ENCODE data around the gene GPR18.
"Not testable (repeated sequence)": the region's sequence is repeated elsewhere in the genome, so short reads cannot be mapped to it uniquely, and the experiment has no call there.

The GPR18 gene

DNA sequence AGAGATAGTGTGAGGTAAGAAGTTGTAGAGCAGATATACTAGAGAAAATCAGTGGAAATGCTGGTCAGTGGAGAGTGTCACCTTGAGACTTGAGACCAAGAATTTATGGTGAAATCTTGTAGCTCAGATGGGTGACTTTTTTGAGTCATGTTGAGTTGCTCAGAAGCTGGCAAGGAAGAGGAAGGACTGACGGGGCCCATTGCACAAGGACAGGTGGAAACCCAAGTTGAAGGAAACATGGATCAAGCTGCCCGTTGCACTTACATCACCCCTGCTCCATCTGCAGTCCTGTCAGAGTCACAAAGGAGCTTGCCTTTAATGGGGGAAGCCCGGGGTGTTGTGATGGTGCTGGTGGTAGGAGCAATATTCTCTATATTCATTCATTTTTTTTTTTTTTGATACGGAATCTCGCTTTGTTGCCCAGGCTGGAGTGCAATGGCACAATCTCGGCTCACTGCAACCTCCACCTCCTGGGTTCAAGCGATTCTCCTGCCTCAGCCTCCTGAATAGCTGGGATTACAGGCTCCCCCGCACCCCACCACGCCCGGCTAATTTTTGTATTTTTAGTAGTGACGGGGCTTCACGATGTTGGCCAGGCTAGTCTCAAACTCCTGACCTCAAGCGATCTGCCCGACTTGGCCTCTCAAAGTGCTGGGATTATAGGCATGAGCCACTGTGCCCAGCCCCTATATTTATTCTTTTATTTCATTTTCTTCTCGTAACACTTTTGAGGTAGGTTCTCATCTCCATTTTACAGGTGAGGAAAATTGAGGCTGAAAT, 30.1 kb downstream of the GPR18 start:
- no peak for DNase-seq

DNA sequence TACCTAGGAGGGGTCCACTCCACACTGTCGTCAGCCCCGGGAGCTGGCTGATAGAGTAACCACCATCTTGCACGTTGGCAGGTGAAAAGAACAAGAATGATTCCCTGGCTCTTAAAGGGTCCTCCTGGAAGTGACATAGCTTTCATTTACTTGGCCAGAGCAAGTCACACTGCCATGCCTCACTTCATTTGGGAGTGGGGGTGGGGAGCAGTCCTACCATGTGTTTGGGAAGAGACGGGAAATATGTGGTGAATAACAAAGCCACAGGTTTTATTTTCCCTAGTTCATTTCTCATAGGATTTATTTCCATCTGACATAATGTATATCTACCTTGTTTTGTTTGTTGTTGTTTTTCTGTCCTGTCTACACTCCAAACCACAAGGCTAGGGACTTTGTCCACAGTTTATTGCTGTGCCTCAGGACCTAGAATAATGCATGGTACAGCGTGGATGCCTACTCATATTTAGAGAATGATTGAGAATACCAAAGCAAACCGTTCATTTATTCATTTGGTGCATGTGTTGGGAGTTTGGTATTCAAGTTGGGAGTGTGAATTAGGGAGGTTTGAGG, 30.8 kb downstream of the GPR18 start:
- DNase-seq: no peak

DNA sequence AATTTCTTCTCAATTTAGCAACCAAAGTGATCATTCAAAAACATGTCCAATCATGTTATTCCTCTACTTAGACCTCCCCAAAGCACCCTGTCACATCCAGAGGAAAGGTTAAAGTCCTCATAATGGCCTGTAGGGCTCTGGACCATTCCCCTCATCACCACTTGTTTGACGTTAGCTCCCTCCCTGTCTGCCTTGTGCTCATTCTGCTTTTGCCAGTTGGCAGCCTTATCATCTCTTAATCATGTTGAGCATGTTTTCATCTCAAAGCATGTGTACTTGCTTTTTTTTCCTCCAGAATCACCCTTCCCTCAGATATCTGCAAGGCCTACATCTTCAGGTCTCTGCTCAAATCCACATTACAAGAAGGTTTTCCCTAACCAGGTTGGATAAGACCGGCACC, 31.7 kb downstream of the GPR18 start:
- DNase-seq: no peak

DNA sequence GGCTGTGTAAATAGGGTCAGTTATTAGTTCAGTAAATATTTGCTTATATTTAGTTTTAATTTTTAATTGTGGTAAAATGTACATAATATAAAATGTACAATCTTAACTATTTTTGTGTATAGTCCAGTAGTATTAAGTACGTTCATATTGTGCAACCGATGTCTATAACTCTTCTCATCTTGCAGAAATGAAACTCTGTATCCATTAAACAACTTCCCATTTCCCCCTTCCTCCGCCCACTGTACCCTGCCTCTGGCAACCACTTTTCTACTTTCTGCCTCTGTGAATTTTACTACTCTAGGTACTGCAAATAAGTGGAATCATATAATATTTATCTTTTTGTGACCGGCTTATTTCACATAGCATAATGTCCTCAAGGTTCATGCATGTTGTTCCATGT, 33.1 kb downstream of the GPR18 start:
- no peak for DNase-seq

DNA sequence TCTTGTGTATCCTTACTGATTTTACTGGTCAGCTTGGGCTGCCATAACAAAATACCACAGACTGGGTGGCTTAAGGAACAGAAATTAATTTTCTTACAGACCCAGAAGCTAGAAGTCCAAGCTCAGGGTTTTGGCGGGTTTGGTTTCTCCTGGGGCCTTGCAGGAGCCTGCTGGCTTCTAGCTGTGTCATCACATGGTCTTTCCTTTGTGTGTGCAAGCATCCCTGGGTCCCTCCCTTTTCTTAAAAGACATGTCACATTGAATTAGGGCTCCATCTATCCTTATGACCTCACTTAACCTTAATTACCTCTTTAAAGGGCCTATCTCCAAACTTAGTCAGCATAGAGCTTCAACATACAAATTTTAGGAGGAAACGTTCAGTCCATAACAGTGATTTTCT, 34.2 kb downstream of the GPR18 start:
- no peak for DNase-seq

DNA sequence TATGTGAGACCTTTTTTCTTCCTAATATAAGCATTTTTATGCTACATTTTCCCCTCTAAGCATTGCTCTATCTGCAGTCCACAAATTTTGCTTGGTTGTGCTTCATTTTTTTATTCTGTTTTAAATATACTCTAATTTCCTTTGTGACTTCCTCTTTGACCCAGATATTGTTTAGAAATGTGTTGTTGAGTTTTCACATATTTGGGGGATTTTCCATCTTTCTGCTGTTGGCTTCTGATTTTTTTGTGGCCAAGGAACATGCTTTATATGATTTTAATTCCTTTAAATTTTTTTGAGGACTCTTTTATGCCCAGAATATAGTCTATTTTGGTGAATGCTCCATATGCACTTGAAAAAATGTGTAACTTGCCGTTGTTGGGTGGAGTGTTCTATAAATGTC, 34.6 kb downstream of the GPR18 start:
- no peak for DNase-seq

DNA sequence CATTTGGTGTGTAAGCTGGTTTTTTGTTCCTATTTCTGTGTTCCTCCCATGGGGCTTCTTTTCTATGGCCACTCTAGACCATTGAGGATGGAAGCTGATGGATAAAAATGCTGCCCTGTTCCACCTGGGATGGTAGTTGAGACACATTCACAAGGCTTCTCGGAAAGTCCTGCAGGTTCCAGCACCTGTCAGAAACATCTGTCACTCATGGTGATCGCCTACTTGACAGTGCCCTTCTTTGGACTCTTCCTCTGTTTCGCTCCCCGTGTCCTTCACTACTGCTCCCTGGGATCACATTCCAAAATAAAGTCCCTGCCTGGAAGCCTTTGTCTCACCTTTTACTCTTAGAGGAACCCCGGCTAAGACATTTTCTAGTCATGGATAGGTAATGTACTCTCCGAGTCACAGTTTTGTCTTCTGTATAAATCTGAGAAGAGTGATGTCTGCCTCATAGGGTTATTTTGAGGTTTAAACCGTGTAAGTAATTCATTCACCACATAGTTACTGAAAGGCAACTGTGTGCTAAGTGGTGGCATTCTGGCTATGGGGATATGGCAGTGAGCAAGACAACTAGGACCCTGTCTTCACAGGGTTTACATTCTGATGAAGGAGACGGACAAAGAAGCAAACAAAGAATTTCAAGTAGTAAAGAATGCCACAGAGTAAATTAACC, 36.5 kb downstream of the GPR18 start:
- no peak for DNase-seq

DNA sequence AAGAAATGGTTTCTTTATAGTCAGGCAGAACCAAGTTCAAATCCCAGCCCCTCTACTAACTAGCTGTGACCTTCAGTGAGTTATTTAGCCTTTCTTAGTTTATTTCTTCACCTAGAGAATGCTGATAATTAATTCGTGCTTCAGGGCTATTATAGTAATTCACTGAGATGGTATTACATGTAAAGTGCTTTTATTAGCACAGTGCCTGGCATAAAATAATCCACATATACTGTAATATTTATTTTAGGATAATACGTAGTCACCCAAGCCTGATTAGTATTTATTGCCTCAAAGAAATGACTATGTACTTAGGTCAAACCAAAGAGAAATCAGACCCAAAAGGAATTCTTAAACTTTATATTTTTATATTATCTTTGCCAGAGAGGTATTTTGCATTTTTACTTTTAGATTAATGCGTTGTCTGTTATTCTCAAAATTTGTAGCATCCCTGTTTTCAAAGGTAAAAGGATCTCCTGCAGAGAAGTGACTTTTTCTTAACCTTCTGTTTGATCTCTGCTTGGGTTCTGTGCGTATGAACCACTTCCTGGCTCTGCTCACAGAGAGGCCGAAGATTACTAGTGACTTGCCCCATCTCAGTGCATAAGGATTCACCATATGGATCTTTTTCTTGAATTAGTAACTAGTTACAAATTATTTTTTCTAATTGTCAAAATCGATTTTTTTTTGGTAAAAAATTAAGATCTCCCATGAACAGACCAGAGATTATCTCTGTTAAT, 37.8 kb downstream of the GPR18 start:
- DNase-seq: no peak

DNA sequence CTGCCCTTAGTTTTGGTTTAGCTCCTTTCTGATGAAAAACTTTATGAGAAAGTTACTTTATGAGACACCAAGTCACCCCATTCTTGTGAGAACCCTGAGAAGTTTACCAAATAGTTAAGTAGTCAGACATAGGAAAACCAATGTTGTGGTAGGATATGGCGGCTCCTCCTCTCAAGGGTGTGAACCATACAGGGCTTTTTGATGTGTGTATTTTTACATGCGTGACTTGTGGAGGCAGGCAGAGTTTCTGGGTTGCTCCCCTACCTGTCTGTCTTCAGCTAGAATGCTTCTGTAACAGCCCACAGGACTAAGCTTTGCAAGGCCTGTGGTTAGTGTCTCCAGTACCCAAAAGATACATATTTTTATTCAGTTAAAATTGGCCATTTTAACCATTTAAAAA, 39.2 kb downstream of the GPR18 start:
- DNase-seq: no peak

DNA sequence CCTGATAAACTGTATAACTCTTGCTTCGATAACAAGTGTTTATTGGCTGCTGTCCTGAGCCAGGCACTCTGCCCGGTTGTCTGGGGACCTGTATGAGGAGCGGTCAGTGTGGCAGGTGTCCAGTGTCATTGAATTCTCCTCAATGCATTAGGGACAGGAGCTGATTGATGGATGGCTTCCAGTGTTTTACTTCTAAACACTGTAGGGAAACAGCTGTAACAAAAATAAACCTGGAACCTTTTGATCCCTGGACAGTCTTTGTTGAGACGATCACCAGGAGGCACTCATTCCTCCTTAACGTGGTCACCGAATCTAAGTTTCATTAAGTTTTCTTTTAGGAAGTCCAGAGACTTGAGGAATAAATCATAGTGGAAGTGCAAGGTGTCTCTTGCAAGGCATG, 39.6 kb downstream of the GPR18 start:
- DNase-seq: no peak

DNA sequence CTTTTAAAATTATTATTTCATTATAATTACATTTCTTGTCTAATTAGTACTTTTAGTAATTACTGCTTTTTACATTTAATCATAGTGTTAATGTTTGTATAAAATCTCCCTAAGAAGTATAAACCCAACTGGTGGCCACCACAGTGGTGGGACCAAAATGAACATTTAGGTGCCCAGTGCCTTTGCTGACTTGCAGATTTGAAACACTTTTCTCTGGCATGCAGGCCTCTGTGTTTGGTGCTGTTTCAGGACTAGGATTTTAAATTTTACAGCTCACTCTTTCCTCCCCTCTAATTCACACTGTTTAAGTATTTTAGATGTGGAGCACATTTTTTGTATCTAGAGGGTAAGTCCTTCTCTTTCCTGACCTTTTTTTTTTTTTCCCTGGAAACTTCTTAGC, 40.1 kb downstream of the GPR18 start:
- DNase-seq: no peak

DNA sequence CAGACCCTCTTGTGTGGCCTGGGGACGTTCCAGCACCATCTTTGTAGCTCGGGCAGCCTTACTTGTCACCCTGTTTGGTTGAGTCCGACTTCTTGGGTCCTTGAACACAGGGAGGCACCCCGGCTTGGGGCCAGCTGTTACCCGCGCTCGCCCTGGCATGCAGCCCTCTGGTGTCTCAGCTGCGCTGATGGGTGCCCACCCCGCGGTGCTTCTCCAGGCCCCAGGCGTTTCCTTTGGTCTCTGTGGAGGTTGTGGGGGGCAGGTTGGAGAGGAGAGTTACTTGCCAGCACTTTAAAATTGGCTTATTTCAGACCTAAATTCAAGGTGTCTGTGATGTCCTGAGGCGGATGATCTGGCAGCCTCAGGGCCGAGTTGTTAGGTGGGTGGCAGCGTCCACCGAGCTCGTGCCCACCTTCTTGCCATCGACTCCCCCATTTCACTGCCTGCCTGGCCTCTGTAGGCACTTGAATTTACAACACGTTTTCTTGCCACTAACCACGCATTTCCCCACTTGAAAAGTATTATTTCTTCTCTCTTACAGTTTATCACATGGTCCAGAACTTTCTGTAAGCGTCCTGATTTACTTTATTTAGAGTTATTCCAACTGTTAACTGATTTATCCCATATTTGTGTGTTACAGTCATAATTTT, 40.6 kb downstream of the GPR18 start:
- no peak for DNase-seq

DNA sequence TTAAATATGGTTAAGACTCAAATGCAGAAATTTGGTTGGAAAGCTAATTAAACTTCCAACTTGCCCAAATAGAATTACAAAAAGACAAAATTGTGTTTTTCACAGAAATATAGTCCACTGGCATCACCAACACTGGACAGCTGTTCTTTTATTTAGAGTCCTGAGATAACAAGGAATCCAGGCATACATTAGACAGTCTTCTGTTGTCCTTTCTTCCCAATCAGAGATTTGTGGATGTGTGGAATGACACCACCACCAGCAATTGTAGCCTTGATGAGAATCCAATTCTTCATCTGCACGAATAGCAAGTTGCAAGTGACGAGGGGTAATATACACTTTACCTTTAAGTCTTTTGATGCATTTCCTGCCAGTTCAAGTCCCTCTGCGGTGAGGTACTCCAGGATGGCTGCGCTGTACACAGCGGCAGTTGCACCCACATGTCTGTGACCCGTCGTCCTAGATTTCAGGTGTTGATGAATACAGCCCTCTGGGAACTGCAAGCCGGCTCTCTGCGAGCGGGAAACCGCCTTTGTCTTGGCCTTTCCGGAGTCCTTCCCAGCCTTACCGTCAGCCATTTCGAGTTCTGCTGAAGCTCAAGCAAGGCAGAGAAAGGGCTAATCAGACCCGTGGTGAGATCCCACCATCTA, 42.9 kb downstream of the GPR18 start:
- no peak for DNase-seq

DNA sequence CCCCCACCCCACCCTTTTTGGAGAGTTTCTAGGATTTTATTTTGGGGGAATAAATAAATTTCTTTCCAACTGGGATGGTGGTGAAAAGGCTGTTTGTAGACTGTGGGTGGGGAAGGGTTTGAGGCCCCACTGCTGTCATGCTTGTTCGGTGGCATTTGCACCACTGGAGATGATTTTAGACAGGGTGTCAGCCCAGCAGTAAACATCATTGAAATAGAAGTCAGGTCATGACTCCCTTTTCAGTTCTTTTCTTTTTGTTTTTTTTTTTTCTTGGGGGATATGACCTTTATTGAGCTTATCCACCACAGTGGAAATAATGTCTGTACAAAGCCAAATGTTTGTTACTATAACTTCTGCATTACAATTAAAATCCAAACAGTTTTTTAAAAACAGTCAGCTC, 43.4 kb downstream of the GPR18 start:
- no peak for DNase-seq

DNA sequence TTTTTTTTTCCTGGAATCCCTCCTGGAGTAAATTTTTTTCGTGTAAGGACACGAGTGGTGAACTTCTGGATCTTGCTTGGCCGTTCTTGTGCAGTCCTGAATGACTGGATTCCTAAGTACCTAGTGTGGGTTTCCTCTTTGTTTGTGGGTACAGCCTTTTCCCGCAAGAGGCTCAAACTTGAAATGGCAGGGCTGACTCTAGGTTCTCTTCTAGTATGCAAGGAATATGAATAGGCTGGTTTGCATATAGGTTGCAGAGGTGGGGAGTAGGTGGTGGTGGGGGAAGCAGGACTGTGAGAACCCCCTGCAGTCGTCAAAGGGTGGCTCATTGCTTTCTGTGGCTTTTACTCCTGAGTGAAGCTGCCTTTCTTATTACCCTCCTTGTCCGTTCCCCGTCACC, 43.9 kb downstream of the GPR18 start:
- DNase-seq: no peak

DNA sequence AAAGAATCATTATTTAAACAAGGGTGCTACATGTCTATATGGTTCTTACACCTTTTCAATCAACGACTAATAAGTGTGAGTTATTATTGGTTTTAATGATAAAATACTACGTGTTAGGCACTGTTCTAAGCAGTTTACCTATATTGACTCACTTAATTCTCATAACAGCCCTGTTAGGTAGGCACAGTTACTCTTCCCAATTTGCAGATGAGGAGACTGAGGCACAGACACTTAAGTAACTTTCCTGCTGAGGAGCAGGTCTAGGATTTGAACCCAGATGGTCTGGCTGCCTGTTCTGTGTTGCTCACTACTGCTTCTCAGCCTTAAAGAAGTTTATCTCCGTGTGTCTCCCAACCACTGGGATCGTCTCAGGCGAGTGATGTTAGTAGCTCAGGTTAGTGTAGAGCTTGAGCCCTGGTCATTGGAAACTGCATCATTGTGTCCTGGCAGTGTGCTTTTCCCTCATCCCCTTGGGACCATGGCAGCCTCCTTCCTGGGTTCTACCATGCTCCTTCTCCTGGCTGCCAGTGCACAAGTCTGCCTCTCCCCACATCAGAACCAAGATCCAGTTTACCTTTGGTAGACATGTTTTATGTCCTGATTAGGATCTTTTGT, 46.7 kb downstream of the GPR18 start:
- DNase-seq: no peak

DNA sequence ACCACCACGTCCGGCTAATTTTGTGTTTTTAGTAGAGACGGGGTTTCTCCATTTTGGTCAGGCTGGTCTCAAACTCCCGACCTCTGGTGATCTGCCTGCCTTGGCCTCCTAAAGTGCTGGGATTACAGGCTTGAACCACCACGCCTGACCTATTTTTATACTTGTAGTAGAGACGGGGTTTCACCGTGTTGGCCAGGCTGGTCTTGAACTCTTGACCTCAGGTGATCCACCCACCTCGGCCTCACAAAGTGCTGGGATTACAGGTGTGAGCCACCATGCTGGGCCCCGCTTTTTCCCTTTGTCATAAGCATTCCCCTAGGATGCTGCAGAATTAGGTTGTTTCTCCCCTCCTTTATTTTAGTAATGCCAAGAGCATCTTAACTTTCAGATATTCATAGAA, 47.6 kb downstream of the GPR18 start:
- DNase-seq: not testable (repeated sequence)

DNA sequence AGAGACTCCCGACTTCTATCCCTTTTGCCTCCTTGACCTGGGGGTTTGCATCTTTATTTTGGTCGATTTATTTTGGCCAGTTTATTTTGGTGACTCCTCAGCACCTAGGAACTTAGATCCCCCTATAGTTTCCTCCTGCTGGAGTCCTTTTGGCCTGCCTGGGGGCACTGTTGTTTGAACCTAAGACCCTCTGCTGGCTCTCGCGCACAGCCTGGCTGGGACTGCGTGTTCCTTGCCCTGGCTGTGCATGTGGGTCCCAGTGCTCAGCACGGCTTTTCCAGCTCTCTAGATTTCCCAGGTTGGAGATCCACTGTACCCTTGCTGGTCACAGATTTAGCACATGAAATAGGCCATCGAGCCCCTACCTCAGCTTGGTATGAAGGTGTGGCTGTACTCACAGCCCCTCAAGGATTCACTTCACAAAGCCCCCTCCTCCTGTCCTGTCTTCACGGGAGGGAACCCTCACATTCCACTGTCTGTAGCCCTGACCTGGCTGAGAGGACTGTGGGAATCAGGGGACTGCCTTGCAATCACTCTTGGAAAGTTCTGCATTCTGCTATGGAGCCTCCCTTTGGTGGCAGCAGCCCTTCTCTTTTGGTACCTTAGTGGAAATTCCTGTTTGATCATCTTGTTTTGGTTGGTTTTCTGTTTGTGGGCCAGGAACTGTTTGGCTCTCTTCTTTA, 49.2 kb downstream of the GPR18 start:
- no peak for DNase-seq

DNA sequence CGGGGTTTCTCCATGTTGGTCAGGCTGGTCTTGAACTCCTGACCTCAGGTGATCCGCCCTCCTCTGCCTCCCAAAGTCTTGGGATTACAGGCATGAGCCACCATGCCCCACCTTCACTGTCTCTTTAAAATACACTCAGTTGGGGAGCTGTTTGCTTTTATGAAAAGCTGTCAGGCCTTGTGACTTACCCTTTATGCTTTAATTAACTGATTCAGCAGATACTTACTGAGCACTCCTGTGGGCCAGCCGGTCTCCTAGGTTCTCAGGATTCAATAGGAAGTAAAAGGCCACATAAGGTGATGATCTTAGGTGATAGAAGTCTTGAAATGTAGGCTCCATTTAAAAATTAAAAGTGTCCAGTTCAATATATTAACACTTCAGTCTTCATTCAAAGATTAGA, 50.0 kb downstream of the GPR18 start:
- DNase-seq: no peak

DNA sequence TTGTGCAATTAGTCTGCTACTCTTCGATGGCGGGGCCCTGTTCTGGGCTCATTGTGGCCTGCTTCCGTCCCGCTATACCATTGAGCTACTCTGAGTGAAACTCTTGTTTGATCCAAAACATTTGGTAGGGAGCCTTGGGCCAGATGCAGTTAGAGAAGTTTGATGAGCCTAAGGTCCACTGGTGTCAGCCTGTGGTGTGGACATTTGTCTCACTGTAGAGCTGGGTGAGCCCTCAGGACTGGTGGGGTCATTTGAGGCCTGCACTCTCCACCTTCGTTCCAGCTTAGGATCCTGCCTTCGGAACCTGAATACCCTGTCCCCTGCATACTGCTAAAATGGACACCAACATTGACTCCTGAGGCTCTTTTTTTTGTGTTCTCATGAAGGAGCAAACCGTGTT, 50.7 kb downstream of the GPR18 start:
- no peak for DNase-seq

DNA sequence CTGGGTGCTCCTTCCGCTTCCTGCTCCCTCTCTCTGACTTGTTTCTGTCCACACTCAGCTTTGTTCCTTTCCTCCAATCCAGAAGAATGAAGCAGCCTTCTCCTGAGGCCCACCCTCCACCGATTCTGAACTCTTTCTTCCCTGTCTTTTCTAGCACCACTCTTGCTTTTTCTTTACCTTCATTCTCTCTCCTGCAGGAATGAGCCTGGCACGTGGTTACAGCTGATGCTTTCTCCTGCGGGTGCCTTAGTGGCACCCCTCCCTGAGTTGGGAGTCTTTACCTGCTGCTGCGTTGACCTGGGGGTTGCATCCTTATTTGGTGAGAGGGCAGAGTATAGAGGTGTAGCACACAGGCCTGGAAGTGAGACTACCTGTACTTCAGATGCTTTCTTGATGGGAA, 51.3 kb downstream of the GPR18 start:
- no peak for DNase-seq

DNA sequence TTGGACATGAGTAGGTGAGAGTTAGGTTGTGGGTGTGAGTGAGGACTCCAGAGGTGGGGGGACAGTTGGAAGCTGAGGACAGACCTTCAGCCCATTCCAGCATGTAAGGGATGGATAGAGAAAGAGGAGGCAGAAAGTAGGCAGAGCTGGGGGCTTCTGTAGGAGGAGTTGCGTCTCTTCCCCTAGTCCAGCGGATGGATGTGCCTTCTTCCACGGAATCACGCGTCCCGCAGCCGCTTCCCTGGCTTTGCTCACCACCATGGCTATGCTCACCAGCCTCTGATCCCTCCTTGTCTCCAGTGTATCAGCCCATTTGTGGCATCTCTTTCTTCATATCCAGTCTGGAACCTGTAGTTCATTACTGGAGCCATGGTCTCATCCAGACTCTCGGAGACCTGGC, 52.0 kb downstream of the GPR18 start:
- DNase-seq: no peak

Measured in NCI-H1048 (cell line).